DND-41 (cell line): Measurements from ENCODE around the gene INTS12.

Source experiments
- ATAC-seq: fragments of 200-7000 bp; cut with Tn5 transposase; 3 replicates; pipeline ENCODE4 v1.9.1; 2021; ENCODE audit warnings: low read depth; ENCODE audit not compliant: insufficient read depth
- DNase-seq: peaks from one replicate; pipeline ENCODE4 v3.0.0-alpha.2; 2020
- H2AFZ ChIP-seq: 2 replicates; pipeline ENCODE4 v1.6.0; 2012; ENCODE audit warnings: low read depth, low read length
- H3K27ac ChIP-seq: 2 replicates; pipeline ENCODE4 v1.5.1; 2012; ENCODE audit warnings: low read length, inconsistent platforms
- H3K27me3 ChIP-seq: fragments of 200-600 bp; sonication (generic); 2 replicates; pipeline ENCODE4 v1.6.0; 2012; ENCODE audit warnings: low read length, mild to moderate bottlenecking, inconsistent platforms; ENCODE audit not compliant: insufficient read depth, poor library complexity
- H3K36me3 ChIP-seq: 2 replicates; pipeline ENCODE4 v1.5.1; 2012; ENCODE audit warnings: low read length, inconsistent platforms; ENCODE audit not compliant: insufficient read depth
- H3K4me1 ChIP-seq: 2 replicates; pipeline ENCODE4 v1.5.1; 2012; ENCODE audit warnings: mild to moderate bottlenecking, low read length; ENCODE audit not compliant: insufficient read depth
- H3K4me2 ChIP-seq: 2 replicates; pipeline ENCODE4 v1.6.0; 2012; ENCODE audit warnings: mild to moderate bottlenecking, moderate library complexity, low read length, inconsistent platforms; ENCODE audit not compliant: insufficient read depth
- H3K4me3 ChIP-seq, 2 experiments: fragments of 200-600 bp in 1 of 2; shearing (Covaris generic) in 1 of 2; 2 replicates each; pipeline ENCODE4 v1.5.1; 2012 to 2016; ENCODE audit warnings: inconsistent platforms in 2 of 2, low read length in 2 of 2, mild to moderate bottlenecking in 2 of 2, low read depth in 1 of 2, moderate library complexity in 1 of 2
- H3K79me2 ChIP-seq: 2 replicates; pipeline ENCODE4 v1.6.0; 2012; ENCODE audit warnings: low read length, inconsistent platforms; ENCODE audit not compliant: insufficient read depth
- H3K9ac ChIP-seq: 2 replicates; pipeline ENCODE4 v1.6.0; 2012; ENCODE audit warnings: low read depth, mild to moderate bottlenecking, inconsistent platforms, low read length, moderate library complexity
- H3K9me3 ChIP-seq: 2 replicates; pipeline ENCODE4 v1.5.1; 2012; ENCODE audit warnings: low read length, moderate library complexity, mild to moderate bottlenecking, inconsistent platforms; ENCODE audit not compliant: insufficient read depth, severe bottlenecking
- H4K20me1 ChIP-seq: 2 replicates; pipeline ENCODE4 v1.6.0; 2012; ENCODE audit warnings: low read length; ENCODE audit not compliant: insufficient read depth
- EZH2 ChIP-seq: IDR thresholded peaks from 3 replicates; pipeline ENCODE4 v1.6.1; 2012; ENCODE audit warnings: borderline replicate concordance, low read depth, mild to moderate bottlenecking, moderate library complexity, low read length, inconsistent platforms; ENCODE audit not compliant: severe bottlenecking
- TF ChIP-seq, protein P1 (sequence below): IDR thresholded peaks from 2 replicates; pipeline ENCODE4 v1.5.1; 2012; ENCODE audit warnings: borderline replicate concordance, low read length, moderate library complexity, mild to moderate bottlenecking; ENCODE audit not compliant: poor library complexity, severe bottlenecking; ENCODE audit errors: extremely low read depth

Gene INTS12

DNA sequence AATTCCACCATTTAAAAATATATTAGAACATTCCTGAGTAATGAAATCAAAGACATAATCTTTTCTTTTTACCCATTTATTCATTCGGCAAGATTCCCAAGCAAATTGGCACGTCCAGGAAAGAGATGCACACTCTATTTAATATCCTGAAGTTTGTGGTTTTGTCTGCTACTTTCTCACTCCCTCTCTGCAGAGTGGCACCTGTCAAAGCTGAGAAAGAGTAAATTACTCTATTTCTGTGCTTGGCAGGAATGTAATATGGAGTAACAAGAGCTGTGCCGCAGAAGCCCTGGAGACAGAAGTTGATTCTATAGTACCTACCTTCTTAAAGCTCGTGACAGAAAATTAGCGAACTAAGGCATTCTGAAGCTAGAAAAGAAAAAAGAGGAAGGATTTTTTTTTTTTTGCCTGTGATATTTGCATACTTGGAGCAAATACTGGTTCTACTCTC, 5.6 kb upstream of the INTS12 start:
- H3K4me1 ChIP-seq, result peaks cover 21% of the 10 kb centered on the region; the same call in 1 of the 2 replicates
- no peak for ATAC-seq
- H3K27me3 ChIP-seq, result no peaks in the 10 kb centered on the region
- H3K9ac ChIP-seq, result no peak overlapping the region
- H3K27ac ChIP-seq, result no peak overlapping the region
- no peak overlapping the region for H3K4me3 ChIP-seq
- peaks cover 8% of the 10 kb centered on the region for H3K36me3 ChIP-seq
- H3K9me3 ChIP-seq, result no peaks in the 10 kb centered on the region
- TF ChIP-seq, protein P1, sequence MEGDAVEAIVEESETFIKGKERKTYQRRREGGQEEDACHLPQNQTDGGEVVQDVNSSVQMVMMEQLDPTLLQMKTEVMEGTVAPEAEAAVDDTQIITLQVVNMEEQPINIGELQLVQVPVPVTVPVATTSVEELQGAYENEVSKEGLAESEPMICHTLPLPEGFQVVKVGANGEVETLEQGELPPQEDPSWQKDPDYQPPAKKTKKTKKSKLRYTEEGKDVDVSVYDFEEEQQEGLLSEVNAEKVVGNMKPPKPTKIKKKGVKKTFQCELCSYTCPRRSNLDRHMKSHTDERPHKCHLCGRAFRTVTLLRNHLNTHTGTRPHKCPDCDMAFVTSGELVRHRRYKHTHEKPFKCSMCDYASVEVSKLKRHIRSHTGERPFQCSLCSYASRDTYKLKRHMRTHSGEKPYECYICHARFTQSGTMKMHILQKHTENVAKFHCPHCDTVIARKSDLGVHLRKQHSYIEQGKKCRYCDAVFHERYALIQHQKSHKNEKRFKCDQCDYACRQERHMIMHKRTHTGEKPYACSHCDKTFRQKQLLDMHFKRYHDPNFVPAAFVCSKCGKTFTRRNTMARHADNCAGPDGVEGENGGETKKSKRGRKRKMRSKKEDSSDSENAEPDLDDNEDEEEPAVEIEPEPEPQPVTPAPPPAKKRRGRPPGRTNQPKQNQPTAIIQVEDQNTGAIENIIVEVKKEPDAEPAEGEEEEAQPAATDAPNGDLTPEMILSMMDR, result no peak
- no peak for TF ChIP-seq EZH2
- H2AFZ ChIP-seq, result no peak overlapping the region
- peaks cover 60% of the 10 kb centered on the region for H3K79me2 ChIP-seq
- DNase-seq, result no peak
- H4K20me1 ChIP-seq, result peaks cover 17% of the 10 kb centered on the region; the same call in 1 of the 2 replicates
- H3K4me2 ChIP-seq, result no peak overlapping the region

GRCh38 chr4:105712766-105713165, 4.3 kb upstream of the INTS12 start:
- H3K79me2 ChIP-seq, result peaks cover 72% of the 10 kb centered on the region
- peaks cover 15% of the 10 kb centered on the region; the same call in 1 of the 2 replicates for H4K20me1 ChIP-seq
- no peak overlapping the region for H3K9ac ChIP-seq
- H3K9me3 ChIP-seq, result no peaks in the 10 kb centered on the region
- no peaks in the 10 kb centered on the region for H3K36me3 ChIP-seq
- no peaks in the 10 kb centered on the region for H3K27me3 ChIP-seq
- no peak for DNase-seq
- H3K4me1 ChIP-seq, result peaks cover 22% of the 10 kb centered on the region
- H3K4me2 ChIP-seq, result no peak overlapping the region
- no peak overlapping the region for H3K27ac ChIP-seq
- no peak for ATAC-seq
- H2AFZ ChIP-seq, result no peak overlapping the region
- TF ChIP-seq EZH2, result no peak
- TF ChIP-seq, protein P1, result no peak
- no peak overlapping the region for H3K4me3 ChIP-seq

DNA sequence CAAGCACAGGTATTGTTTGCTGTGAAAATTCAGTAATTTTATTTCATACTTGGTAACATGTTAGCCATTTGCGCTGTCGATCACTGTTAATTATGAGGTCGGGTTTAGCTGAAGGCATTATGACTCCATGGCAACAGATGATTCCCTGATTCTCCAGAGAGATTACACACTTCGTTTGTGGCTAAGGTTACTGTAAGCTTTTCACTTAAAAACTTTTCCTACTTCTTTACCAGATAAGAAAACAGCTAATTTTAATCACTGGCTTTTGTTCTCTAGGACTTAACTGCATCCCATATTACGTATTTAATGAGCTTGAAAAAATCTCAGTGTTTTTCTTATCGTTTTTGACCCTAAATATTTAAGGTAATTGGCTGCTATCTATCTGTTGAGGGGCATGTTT, 2.2 kb upstream of the INTS12 start:
- DNase-seq, result no peak
- H3K4me3 ChIP-seq, result no peak overlapping the region
- H3K9ac ChIP-seq, result no peak overlapping the region

More for the DNA sequence above, 2.2 kb upstream of the INTS12 start:
- no peak for ATAC-seq
- TF ChIP-seq, protein P1, result no peak
- Histone ChIP-seq H3K4me1 (peaks cover 39% of the 10 kb centered on the region), H2AFZ (no peak overlapping the region), H3K27ac (no peak overlapping the region), H3K79me2 (peaks cover 80% of the 10 kb centered on the region), H3K27me3 (no peaks in the 10 kb centered on the region), H3K36me3 (no peaks in the 10 kb centered on the region), H4K20me1 (peaks cover 10% of the 10 kb centered on the region; the same call in 1 of the 2 replicates), H3K9me3 (no peaks in the 10 kb centered on the region), H3K4me2 (peak overlapping the region; percentile 94)
